Measurements from ENCODE around the gene ARID1B. TPM values are rescaled to one million over a fixed set of nuclear protein-coding genes. Genes with fewer than 3 reads are reported as not detected.

Gene ARID1B
- total and polyA plus RNA-seq, 9 of the 15 experiments (the other 6 are each of a cell fraction or from before 2014, with no cell fraction given): 12.5 to 50.5 (median 25.8) TPM

DNA sequence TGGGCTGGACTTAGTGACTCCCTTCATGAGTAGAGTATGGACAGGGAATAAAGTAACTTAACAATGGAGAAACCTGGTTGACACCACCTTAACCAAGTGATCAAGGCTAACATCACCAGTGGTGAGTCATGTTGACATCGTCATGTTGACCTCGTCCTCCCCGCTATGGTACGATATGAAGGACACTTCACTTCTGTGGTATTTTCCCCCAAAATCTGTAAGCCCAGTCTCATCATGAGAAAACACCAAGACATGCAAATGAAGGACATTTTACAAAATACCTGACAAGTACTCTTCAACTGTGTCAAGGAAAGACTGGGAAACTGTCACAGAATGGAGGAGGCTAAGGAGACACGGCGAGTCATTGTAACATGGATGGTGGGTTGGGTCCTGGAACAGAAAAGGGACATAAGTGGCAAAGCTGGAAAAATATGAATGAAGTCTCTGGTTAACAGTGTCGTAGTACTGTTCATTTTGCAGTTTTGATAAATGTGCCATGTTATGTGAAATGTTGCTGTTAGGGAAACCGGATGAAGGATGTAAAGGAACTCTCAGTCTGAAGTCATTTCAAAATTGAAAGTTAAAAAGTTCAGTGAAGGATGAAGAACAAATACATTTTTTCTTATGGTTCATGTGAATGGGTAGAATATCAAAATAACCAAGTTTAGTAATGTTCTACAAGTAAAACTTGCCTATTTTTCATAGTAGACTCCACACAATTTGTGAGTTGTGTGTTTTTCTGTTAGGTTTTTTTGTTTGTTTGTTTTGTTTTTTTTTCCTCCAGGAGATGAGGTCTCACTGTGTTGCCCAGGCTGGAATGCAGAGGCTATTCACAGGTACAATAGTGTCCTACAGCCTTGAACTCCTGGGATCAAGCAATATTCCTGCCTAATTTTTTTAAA lies 298.6 kb downstream of the ARID1B start (continued):
- TF ChIP-seq, protein P1, sequence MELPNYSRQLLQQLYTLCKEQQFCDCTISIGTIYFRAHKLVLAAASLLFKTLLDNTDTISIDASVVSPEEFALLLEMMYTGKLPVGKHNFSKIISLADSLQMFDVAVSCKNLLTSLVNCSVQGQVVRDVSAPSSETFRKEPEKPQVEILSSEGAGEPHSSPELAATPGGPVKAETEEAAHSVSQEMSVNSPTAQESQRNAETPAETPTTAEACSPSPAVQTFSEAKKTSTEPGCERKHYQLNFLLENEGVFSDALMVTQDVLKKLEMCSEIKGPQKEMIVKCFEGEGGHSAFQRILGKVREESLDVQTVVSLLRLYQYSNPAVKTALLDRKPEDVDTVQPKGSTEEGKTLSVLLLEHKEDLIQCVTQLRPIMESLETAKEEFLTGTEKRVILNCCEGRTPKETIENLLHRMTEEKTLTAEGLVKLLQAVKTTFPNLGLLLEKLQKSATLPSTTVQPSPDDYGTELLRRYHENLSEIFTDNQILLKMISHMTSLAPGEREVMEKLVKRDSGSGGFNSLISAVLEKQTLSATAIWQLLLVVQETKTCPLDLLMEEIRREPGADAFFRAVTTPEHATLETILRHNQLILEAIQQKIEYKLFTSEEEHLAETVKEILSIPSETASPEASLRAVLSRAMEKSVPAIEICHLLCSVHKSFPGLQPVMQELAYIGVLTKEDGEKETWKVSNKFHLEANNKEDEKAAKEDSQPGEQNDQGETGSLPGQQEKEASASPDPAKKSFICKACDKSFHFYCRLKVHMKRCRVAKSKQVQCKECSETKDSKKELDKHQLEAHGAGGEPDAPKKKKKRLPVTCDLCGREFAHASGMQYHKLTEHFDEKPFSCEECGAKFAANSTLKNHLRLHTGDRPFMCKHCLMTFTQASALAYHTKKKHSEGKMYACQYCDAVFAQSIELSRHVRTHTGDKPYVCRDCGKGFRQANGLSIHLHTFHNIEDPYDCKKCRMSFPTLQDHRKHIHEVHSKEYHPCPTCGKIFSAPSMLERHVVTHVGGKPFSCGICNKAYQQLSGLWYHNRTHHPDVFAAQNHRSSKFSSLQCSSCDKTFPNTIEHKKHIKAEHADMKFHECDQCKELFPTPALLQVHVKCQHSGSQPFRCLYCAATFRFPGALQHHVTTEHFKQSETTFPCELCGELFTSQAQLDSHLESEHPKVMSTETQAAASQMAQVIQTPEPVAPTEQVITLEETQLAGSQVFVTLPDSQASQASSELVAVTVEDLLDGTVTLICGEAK (IDR thresholded peaks at IDR 0.05): no peak
- TF ChIP-seq, protein P1 (CRISPR knock-in tag; IDR thresholded peaks at IDR 0.05): no peak
